HepG2 (cell line): ENCODE measurements around the gene ZBTB7B. TPM values are rescaled to one million over a fixed set of nuclear protein-coding genes. Genes with fewer than 3 reads are reported as not detected.
A peak's percentile ranks its signal among the peaks of the same experiment; 100 is the strongest.

Source experiments
- ATAC-seq: fragments of 200-7000 bp; cut with Tn5 transposase; 3 replicates; pipeline ENCODE4 v1.9.1; 2020; ENCODE audit warnings: mild to moderate bottlenecking, moderate library complexity
- BruUV-seq: library from RNA; stranded (reverse); fragments of 400-500 nt; replicated peaks from 2 replicates; lab custom pipeline; 2021; lab: Mats Ljungman, UMichigan
- CTCF ChIA-PET: fragments of 300-600 bp; formaldehyde crosslinking; extraction: SDS; loops from one replicate; lab custom pipeline; 2021; ENCODE audit warnings: low total read pairs, inconsistent platforms, low intra/inter-chr PET ratio; lab: Yijun Ruan, JAX
- POLR2A ChIA-PET: fragments of 350-600 bp; sonication (Branson Sonifier 250); formaldehyde crosslinking; loops from one replicate; lab custom pipeline; 2020; ENCODE audit warnings: antibody characterized with exemption, inconsistent platforms; lab: Yijun Ruan, JAX
- DNase-seq: peaks from one replicate; pipeline ENCODE4 v3.0.0-alpha.2; 2015; ENCODE audit warnings: low spot score
- FAIRE-seq: peaks from 3 replicates; lab custom pipeline; 2011; peaks lifted over from hg19 to GRCh38; lab: Jason Lieb, UNC
- H2AFZ ChIP-seq: one replicate; pipeline ENCODE4 v1.6.1; 2011; ENCODE audit warnings: low read length, inconsistent platforms
- H3K27ac ChIP-seq: fragments of 300-600 bp; 3 replicates; pipeline ENCODE4 v1.8.0; 2011; ENCODE audit warnings: mixed run types, mild to moderate bottlenecking, mixed read lengths, low read length, inconsistent platforms; ENCODE audit not compliant: insufficient read depth; ENCODE audit errors: extremely low read length
- H3K27me3 ChIP-seq, 2 experiments: fragments of 200-600 bp in 1 of 2; 2 replicates in 1 of 2; 3 replicates in 1 of 2; pipeline versions ENCODE4 v1.6.0 to v1.8.0; 2011; ENCODE audit warnings: low read length in 2 of 2, mild to moderate bottlenecking in 2 of 2, moderate library complexity in 2 of 2, inconsistent platforms in 1 of 2; ENCODE audit not compliant: insufficient read depth in 2 of 2, control insufficient read depth in 1 of 2
- H3K36me3 ChIP-seq, 2 experiments: fragments of 200-600 bp in 1 of 2; replicated peaks in 1 of 2; 2 replicates in 1 of 2; 3 replicates in 1 of 2; pipeline versions ENCODE4 v1.5.1 to v1.8.0; 2011; ENCODE audit warnings: low read length in 2 of 2, inconsistent platforms in 1 of 2; ENCODE audit not compliant: insufficient read depth in 2 of 2, control insufficient read depth in 1 of 2
- H3K4me1 ChIP-seq: 2 replicates; pipeline ENCODE4 v1.5.1; 2012; ENCODE audit warnings: low read length, inconsistent platforms; ENCODE audit not compliant: insufficient read depth
- H3K4me2 ChIP-seq: 2 replicates; pipeline ENCODE4 v1.6.0; 2011; ENCODE audit warnings: low read depth, low read length, inconsistent platforms
- H3K4me3 ChIP-seq, 3 experiments: fragments of 200-600 bp in 1 of 3; sonication (generic), shearing (Covaris generic) in 1 of 3; replicated peaks in 1 of 3; 2 replicates each; pipeline ENCODE4 v1.5.1; 2011 to 2016; ENCODE audit warnings: low read length in 3 of 3, inconsistent platforms in 2 of 3, low read depth in 2 of 3, mild to moderate bottlenecking in 2 of 3, control low read depth in 1 of 3, mixed read lengths in 1 of 3; ENCODE audit not compliant: insufficient read depth in 1 of 3
- H3K79me2 ChIP-seq: one replicate; pipeline ENCODE4 v1.6.1; 2011; ENCODE audit warnings: low read length, inconsistent platforms; ENCODE audit not compliant: insufficient read depth
- H3K9ac ChIP-seq: 2 replicates; pipeline ENCODE4 v1.6.0; 2011; ENCODE audit warnings: mild to moderate bottlenecking, low read depth, low read length, inconsistent platforms; ENCODE audit not compliant: insufficient read depth
- H3K9me3 ChIP-seq: 2 replicates; pipeline ENCODE4 v1.5.1; 2012; ENCODE audit warnings: mild to moderate bottlenecking, low read length
- H4K20me1 ChIP-seq: 2 replicates; pipeline ENCODE4 v1.6.0; 2011; ENCODE audit warnings: inconsistent platforms, mild to moderate bottlenecking, low read length, moderate library complexity; ENCODE audit not compliant: insufficient read depth
- ETV5 ChIP-seq: IDR thresholded peaks from 2 replicates; pipeline ENCODE4 v1.6.1; 2018; ENCODE audit warnings: missing biosample characterization, missing genetic modification reagents, inconsistent platforms, borderline replicate concordance
- GABPB1 ChIP-seq: IDR thresholded peaks from 2 replicates; pipeline ENCODE4 v1.6.1; 2016; ENCODE audit warnings: mild to moderate bottlenecking, missing genetic modification reagents, moderate library complexity, missing compliant biosample characterization
- HCFC1 ChIP-seq: fragments of 150-350 bp; IDR thresholded peaks from 2 replicates; pipeline ENCODE4 v1.6.1; 2014; ENCODE audit warnings: low read depth, low read length
- JUN ChIP-seq: sonication (generic); formaldehyde crosslinking; IDR thresholded peaks from 2 replicates; pipeline ENCODE4 v1.4.0; 2020; ENCODE audit warnings: mild to moderate bottlenecking, missing genetic modification reagents
- PTBP1 ChIP-seq: fragments of 200-400 bp; formaldehyde crosslinking; IDR thresholded peaks from 2 replicates; pipeline ENCODE4 v1.6.1; 2018; ENCODE audit warnings: low read length, low read depth; ENCODE audit not compliant: poor library complexity, severe bottlenecking
- SMAD3 ChIP-seq: sonication (generic); formaldehyde crosslinking; IDR thresholded peaks from 2 replicates; pipeline ENCODE4 v1.4.0; 2020; ENCODE audit warnings: missing genetic modification reagents
- SRSF4 ChIP-seq: fragments of 200-400 bp; formaldehyde crosslinking; IDR thresholded peaks from one replicate; pipeline ENCODE4 v1.6.1; 2018; ENCODE audit warnings: mild to moderate bottlenecking, low read depth, low read length, moderate library complexity; ENCODE audit not compliant: poor library complexity, severe bottlenecking
- ZNF143 ChIP-seq: sonication (generic); formaldehyde crosslinking; IDR thresholded peaks from 2 replicates; pipeline ENCODE4 v1.4.0; 2020; ENCODE audit warnings: missing genetic modification reagents
- ZNF207 ChIP-seq: fragments of 450-650 bp; IDR thresholded peaks from 2 replicates; pipeline ENCODE4 v1.6.1; 2016; ENCODE audit warnings: antibody characterized with exemption, borderline replicate concordance
- ZNF251 ChIP-seq: sonication (generic); formaldehyde crosslinking; IDR thresholded peaks from 2 replicates; pipeline ENCODE4 v1.9.0; 2021; ENCODE audit warnings: mild to moderate bottlenecking, missing genetic modification reagents
- ZNF841 ChIP-seq: sonication (generic); formaldehyde crosslinking; IDR thresholded peaks from 2 replicates; pipeline ENCODE4 v1.8.1; 2023; ENCODE audit warnings: missing genetic modification reagents, borderline replicate concordance
- WGBS: methylation state at CpG from one replicate; pipeline ENCODE4 v1.1.6; 2017; ENCODE audit warnings: low lambda C conversion rate; 5-methylcytosine and 5-hydroxymethylcytosine counted together
- in situ Hi-C: cut with HindIII; loops from 2 replicates; pipeline ENCODE4 v1.10.0; 2017; ENCODE audit warnings: low pct_unique_long_range_greater_than_20kb; ENCODE audit not compliant: extremely low pct_ligation_motif_present
- intact Hi-C: fragments of 100-400 bp; cut with micrococcal nuclease; formaldehyde crosslinking; loops from one replicate; pipeline ENCODE4 v1.10.0; 2022; ENCODE audit not compliant: unreplicated experiment
- polyA plus RNA-seq, 8 experiments: library from polyadenylated mRNA; depleted of rRNA in 3 of 8; stranded (reverse) in 7 of 8; unstranded in 1 of 8; fragments of >200 nt; fragmentation: Illumina TruSeq in 4 of 8; extraction: Trizol in 4 of 8; gene quantifications; 2 replicates each; pipeline versions ENCODE4 v1.2.1 to v1.2.3, GENCODE V29; 2011 to 2016; ENCODE audit warnings: low read depth in 4 of 8, missing spikeins in 1 of 8, mixed read lengths in 1 of 8; ENCODE audit not compliant: insufficient read depth in 1 of 8
- total RNA-seq, 5 experiments: library from RNA; depleted of rRNA; stranded (reverse); fragments of >200 nt; fragmentation: Illumina TruSeq; extraction: Trizol; gene quantifications; 2 replicates each; pipeline ENCODE4 v1.2.3, GENCODE V29; 2016; ENCODE audit warnings: low read depth in 1 of 5
- TF ChIP-seq, protein P1 (sequence below): fragments of 450-650 bp; IDR thresholded peaks from 2 replicates; pipeline ENCODE4 v1.6.1; 2017
- TF ChIP-seq, protein P2 (sequence below): IDR thresholded peaks from 2 replicates; pipeline ENCODE4 v1.6.1; 2016; ENCODE audit warnings: missing compliant biosample characterization, missing genetic modification reagents, borderline replicate concordance
- TF ChIP-seq, protein P3 (sequence below): sonication (generic); formaldehyde crosslinking; IDR thresholded peaks from 2 replicates; pipeline ENCODE4 v1.5.0; 2020; ENCODE audit warnings: mild to moderate bottlenecking, missing genetic modification reagents, borderline replicate concordance
- TF ChIP-seq, protein P4 (sequence below): sonication (generic); formaldehyde crosslinking; conservative IDR thresholded peaks from 2 replicates; pipeline ENCODE4 v1.8.0; 2022; ENCODE audit warnings: missing genetic modification reagents
- TF ChIP-seq, protein P5 (sequence below): IDR thresholded peaks from 2 replicates; pipeline ENCODE4 v1.6.1; 2016; ENCODE audit warnings: missing genetic modification reagents, missing compliant biosample characterization

ZBTB7B gene
- total and polyA plus RNA-seq, 2 of the 13 experiments (the other 11 are each of a cell fraction or from before 2014, with no cell fraction given), result 15.5 to 17.5 TPM

DNA sequence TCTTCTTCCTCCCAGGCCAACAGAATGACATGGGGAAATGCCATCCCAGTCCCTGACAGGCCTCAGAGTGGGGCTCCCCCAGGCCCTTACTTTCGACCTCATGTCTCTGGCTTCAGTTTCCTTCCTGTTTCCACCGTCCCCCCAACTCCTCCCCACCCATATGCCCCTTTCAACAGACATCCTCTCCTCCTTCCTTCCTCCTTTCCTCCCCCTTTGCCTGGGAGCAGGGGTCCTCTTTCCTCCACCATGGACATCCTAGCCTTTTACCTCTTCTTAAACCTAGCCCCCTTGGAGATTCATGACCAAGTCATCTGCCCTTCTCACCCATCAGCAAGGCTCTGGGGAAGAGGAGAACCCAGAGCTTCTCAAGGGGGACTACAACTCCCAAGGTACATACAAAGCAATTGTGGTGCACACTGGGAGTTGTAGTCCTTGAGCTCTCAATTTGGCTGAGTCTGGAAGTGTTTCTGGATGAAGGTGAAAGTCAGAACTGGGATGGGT, 4.0 kb downstream of the ZBTB7B start:
- Histone ChIP-seq H3K9me3 (no peaks in the 10 kb centered on the region), H3K79me2 (peaks cover 46% of the 10 kb centered on the region), H2AFZ (no peak overlapping the region), H3K27ac (peak overlapping the region; percentile 8), H4K20me1 (peaks cover 5% of the 10 kb centered on the region; the same call in 1 of the 2 replicates), H3K27me3 (no peaks in the 10 kb centered on the region; a peak in 1 of 5 replicates), H3K4me1 (peaks cover 77% of the 10 kb centered on the region), H3K4me2 (peak overlapping the region; percentile 36; the same call in 1 of the 2 replicates), H3K9ac (no peak overlapping the region), H3K4me3 (no peak overlapping the region), H3K36me3 (peaks cover 1 to 6% of the 10 kb centered on the region in 2 experiments; a peak in 3 of 5 replicates)
- in situ Hi-C loops, result no loop called here
- ATAC-seq (no peak), DNase-seq (no peak), FAIRE-seq (no peak)
- CTCF ChIA-PET, result no interaction called here
- WGBS, result 83% methylated on average over 2 of the region's 2 CpGs
- intact Hi-C loops, result no loop called here
- no TSS peak for BruUV-seq
- POLR2A ChIA-PET, result interaction anchor here (1.0 to 1.6 kb wide), 4 partner anchors 11 to 50 kb away, joined by 3 to 10 read pairs (median 6); partner anchors contain the start of gene PBXIP1
- TF ChIP-seq, protein P1, sequence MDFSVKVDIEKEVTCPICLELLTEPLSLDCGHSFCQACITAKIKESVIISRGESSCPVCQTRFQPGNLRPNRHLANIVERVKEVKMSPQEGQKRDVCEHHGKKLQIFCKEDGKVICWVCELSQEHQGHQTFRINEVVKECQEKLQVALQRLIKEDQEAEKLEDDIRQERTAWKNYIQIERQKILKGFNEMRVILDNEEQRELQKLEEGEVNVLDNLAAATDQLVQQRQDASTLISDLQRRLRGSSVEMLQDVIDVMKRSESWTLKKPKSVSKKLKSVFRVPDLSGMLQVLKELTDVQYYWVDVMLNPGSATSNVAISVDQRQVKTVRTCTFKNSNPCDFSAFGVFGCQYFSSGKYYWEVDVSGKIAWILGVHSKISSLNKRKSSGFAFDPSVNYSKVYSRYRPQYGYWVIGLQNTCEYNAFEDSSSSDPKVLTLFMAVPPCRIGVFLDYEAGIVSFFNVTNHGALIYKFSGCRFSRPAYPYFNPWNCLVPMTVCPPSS, result no peak
- no peak for TF ChIP-seq SMAD3
- no peak for TF ChIP-seq ZNF207
- TF ChIP-seq, protein P2, sequence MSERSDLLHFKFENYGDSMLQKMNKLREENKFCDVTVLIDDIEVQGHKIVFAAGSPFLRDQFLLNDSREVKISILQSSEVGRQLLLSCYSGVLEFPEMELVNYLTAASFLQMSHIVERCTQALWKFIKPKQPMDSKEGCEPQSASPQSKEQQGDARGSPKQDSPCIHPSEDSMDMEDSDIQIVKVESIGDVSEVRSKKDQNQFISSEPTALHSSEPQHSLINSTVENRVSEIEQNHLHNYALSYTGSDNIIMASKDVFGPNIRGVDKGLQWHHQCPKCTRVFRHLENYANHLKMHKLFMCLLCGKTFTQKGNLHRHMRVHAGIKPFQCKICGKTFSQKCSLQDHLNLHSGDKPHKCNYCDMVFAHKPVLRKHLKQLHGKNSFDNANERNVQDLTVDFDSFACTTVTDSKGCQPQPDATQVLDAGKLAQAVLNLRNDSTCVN (CRISPR knock-in tag), result no peak
- TF ChIP-seq HCFC1, result peak; percentile 72
- TF ChIP-seq, protein P3, sequence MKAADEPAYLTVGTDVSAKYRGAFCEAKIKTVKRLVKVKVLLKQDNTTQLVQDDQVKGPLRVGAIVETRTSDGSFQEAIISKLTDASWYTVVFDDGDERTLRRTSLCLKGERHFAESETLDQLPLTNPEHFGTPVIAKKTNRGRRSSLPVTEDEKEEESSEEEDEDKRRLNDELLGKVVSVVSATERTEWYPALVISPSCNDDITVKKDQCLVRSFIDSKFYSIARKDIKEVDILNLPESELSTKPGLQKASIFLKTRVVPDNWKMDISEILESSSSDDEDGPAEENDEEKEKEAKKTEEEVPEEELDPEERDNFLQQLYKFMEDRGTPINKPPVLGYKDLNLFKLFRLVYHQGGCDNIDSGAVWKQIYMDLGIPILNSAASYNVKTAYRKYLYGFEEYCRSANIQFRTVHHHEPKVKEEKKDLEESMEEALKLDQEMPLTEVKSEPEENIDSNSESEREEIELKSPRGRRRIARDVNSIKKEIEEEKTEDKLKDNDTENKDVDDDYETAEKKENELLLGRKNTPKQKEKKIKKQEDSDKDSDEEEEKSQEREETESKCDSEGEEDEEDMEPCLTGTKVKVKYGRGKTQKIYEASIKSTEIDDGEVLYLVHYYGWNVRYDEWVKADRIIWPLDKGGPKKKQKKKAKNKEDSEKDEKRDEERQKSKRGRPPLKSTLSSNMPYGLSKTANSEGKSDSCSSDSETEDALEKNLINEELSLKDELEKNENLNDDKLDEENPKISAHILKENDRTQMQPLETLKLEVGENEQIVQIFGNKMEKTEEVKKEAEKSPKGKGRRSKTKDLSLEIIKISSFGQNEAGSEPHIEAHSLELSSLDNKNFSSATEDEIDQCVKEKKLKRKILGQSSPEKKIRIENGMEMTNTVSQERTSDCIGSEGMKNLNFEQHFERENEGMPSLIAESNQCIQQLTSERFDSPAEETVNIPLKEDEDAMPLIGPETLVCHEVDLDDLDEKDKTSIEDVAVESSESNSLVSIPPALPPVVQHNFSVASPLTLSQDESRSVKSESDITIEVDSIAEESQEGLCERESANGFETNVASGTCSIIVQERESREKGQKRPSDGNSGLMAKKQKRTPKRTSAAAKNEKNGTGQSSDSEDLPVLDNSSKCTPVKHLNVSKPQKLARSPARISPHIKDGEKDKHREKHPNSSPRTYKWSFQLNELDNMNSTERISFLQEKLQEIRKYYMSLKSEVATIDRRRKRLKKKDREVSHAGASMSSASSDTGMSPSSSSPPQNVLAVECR (CRISPR knock-in tag), result no peak
- TF ChIP-seq, protein P4, sequence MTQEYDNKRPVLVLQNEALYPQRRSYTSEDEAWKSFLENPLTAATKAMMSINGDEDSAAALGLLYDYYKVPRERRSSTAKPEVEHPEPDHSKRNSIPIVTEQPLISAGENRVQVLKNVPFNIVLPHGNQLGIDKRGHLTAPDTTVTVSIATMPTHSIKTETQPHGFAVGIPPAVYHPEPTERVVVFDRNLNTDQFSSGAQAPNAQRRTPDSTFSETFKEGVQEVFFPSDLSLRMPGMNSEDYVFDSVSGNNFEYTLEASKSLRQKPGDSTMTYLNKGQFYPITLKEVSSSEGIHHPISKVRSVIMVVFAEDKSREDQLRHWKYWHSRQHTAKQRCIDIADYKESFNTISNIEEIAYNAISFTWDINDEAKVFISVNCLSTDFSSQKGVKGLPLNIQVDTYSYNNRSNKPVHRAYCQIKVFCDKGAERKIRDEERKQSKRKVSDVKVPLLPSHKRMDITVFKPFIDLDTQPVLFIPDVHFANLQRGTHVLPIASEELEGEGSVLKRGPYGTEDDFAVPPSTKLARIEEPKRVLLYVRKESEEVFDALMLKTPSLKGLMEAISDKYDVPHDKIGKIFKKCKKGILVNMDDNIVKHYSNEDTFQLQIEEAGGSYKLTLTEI (CRISPR knock-in tag), result no peak
- TF ChIP-seq ZNF143, result peak; percentile 89
- no peak for TF ChIP-seq ZNF251
- TF ChIP-seq GABPB1 (CRISPR knock-in tag), result peak; percentile 13; the same call in 1 of the 2 replicates
- TF ChIP-seq JUN (CRISPR knock-in tag), result no peak
- no peak for TF ChIP-seq ZNF841 (CRISPR knock-in tag)
- no peak for TF ChIP-seq PTBP1
- TF ChIP-seq SRSF4, result no peak
- TF ChIP-seq ETV5 (CRISPR knock-in tag), result no peak
- TF ChIP-seq, protein P5, sequence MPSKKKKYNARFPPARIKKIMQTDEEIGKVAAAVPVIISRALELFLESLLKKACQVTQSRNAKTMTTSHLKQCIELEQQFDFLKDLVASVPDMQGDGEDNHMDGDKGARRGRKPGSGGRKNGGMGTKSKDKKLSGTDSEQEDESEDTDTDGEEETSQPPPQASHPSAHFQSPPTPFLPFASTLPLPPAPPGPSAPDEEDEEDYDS (CRISPR knock-in tag), result no peak
